Hepatocyte (in vitro differentiated cells): ENCODE data around the gene FRMD6.

Experiments
- CTCF ChIP-seq: fragments of 200-600 bp; sonication (generic); IDR thresholded peaks from 2 replicates; pipeline ENCODE4 v1.5.1; 2016; ENCODE audit warnings: antibody characterized with exemption, mild to moderate bottlenecking; ENCODE audit not compliant: poor library complexity
- EZH2 ChIP-seq: fragments of 200-600 bp; sonication (generic); IDR thresholded peaks from 2 replicates; pipeline ENCODE4 v1.6.1; 2016; ENCODE audit warnings: antibody characterized with exemption, mild to moderate bottlenecking, borderline replicate concordance
- EZH2phosphoT487 ChIP-seq: fragments of 200-600 bp; sonication (generic); IDR thresholded peaks from one replicate; pipeline ENCODE4 v1.6.1; 2018; ENCODE audit warnings: antibody characterized with exemption, mild to moderate bottlenecking, low read depth, moderate library complexity; ENCODE audit not compliant: unreplicated experiment, severe bottlenecking

GRCh38 chr14:51624955-51625569, 26.6 kb upstream of the FRMD6 start:
- TF ChIP-seq CTCF (no peak), EZH2 (no peak), EZH2phosphoT487 (no peak)
